HCT116 (cell line): ENCODE results near the gene GPR78. TPM values are rescaled to one million over a fixed set of nuclear protein-coding genes. Genes with fewer than 3 reads are reported as not detected.
A peak's percentile ranks its signal among the peaks of the same experiment; 100 is the strongest.

Experiments
- ATAC-seq: fragments of 200-7000 bp; cut with Tn5 transposase; 2 replicates; pipeline ENCODE4 v1.9.1; 2020; ENCODE audit warnings: mild to moderate bottlenecking, moderate library complexity
- BruUV-seq: library from RNA; stranded (reverse); fragments of 400-500 nt; replicated peaks from 2 replicates; lab custom pipeline; 2021; lab: Mats Ljungman, UMichigan
- CTCF ChIA-PET: fragments of 300-600 bp; sonication (Branson Sonifier 250); formaldehyde crosslinking; loops from one replicate; lab custom pipeline; 2021; ENCODE audit warnings: antibody characterized with exemption; lab: Charles Lee
- POLR2A ChIA-PET: fragments of 300-600, 350-600 bp; sonication (Branson Sonifier 250); formaldehyde crosslinking; loops from one replicate; lab custom pipeline; 2021; ENCODE audit warnings: antibody characterized with exemption; lab: Charles Lee
- RAD21 ChIA-PET, 2 experiments: fragments of 300-600 bp; sonication (Branson Sonifier 250); formaldehyde crosslinking; loops; one replicate each; lab custom pipeline; 2023; ENCODE audit warnings: low total read pairs in 2 of 2; ENCODE audit not compliant: uncharacterized antibody in 2 of 2, unreplicated experiment in 2 of 2, low non-redundant PET in 1 of 2; lab: Charles Lee
- DNase-seq: peaks from one replicate; pipeline ENCODE4 v3.0.0-alpha.2; 2010; ENCODE audit warnings: low read depth, low spot score
- H2AFZ ChIP-seq: fragments of 200-600 bp; shearing (Covaris generic), sonication (generic); 2 replicates; pipeline ENCODE4 v1.6.1; 2017; ENCODE audit warnings: low read depth, mixed run types, mixed read lengths, antibody characterized with exemption, low read length; ENCODE audit not compliant: poor library complexity, severe bottlenecking
- H3K27ac ChIP-seq: 2 replicates; pipeline ENCODE4 v1.5.1; 2012; ENCODE audit warnings: low read depth, low read length
- H3K27me3 ChIP-seq: fragments of 200-600 bp; sonication (generic); 2 replicates; pipeline ENCODE4 v1.6.1; 2016; ENCODE audit warnings: mixed run types, low read length, mixed read lengths; ENCODE audit not compliant: insufficient read depth
- H3K36me3 ChIP-seq, 2 experiments: fragments of 200-500 bp in 1 of 2; fragments of 200-600 bp in 1 of 2; sonication (Bioruptor generic) in 1 of 2; sonication (generic) in 1 of 2; 2 replicates each; pipeline versions ENCODE4 v1.5.1 to v1.6.1; 2014 to 2016; ENCODE audit warnings: low read length in 2 of 2, inconsistent platforms in 1 of 2, mixed read lengths in 1 of 2, mixed run types in 1 of 2; ENCODE audit not compliant: insufficient read depth in 2 of 2, control insufficient read depth in 1 of 2
- H3K4me1 ChIP-seq, 2 experiments: fragments of 200-600 bp in 1 of 2; sonication (generic) in 1 of 2; 2 replicates each; pipeline versions ENCODE4 v1.5.1 to v1.6.1; 2012 to 2017; ENCODE audit warnings: low read length in 2 of 2, inconsistent platforms in 1 of 2, mild to moderate bottlenecking in 1 of 2, mixed read lengths in 1 of 2, mixed run types in 1 of 2, moderate library complexity in 1 of 2; ENCODE audit not compliant: insufficient read depth in 2 of 2, control insufficient read depth in 1 of 2
- H3K4me2 ChIP-seq: fragments of 200-600 bp; sonication (generic); 2 replicates; pipeline ENCODE4 v1.6.1; 2017; ENCODE audit warnings: mixed run types, low read length, mixed read lengths
- H3K4me3 ChIP-seq, 2 experiments: fragments of 200-600 bp in 1 of 2; sonication (generic) in 1 of 2; replicated peaks in 1 of 2; 2 replicates each; pipeline ENCODE4 v1.5.1; 2011 to 2016; ENCODE audit warnings: low read length in 2 of 2, control low read depth in 1 of 2, low read depth in 1 of 2, mild to moderate bottlenecking in 1 of 2, mixed read lengths in 1 of 2, mixed run types in 1 of 2
- H3K79me2 ChIP-seq: fragments of 200-600 bp; sonication (generic); 2 replicates; pipeline ENCODE4 v1.6.1; 2017; ENCODE audit warnings: mild to moderate bottlenecking, mixed run types, low read length, moderate library complexity, mixed read lengths; ENCODE audit not compliant: insufficient read depth
- H3K9ac ChIP-seq: fragments of 200-600 bp; sonication (generic); 2 replicates; pipeline ENCODE4 v1.6.1; 2016; ENCODE audit warnings: low read length, mixed read lengths
- H3K9me2 ChIP-seq: fragments of 200-600 bp; sonication (generic), shearing (Covaris generic); 2 replicates; pipeline ENCODE4 v1.6.1; 2017; ENCODE audit warnings: mixed run types, mild to moderate bottlenecking, moderate library complexity; ENCODE audit not compliant: insufficient read depth
- H3K9me3 ChIP-seq, 2 experiments: fragments of 200-500 bp in 1 of 2; fragments of 200-600 bp in 1 of 2; sonication (Bioruptor generic) in 1 of 2; sonication (generic) in 1 of 2; 2 replicates each; pipeline ENCODE4 v1.6.1; 2014 to 2017; ENCODE audit warnings: low read length in 2 of 2, mixed read lengths in 2 of 2, inconsistent platforms in 1 of 2, low read depth in 1 of 2, mild to moderate bottlenecking in 1 of 2, mixed run types in 1 of 2, moderate library complexity in 1 of 2; ENCODE audit not compliant: control insufficient read depth in 1 of 2, insufficient read depth in 1 of 2
- H4K20me1 ChIP-seq: fragments of 200-600 bp; sonication (generic), shearing (Covaris generic); 2 replicates; pipeline ENCODE4 v1.6.1; 2017; ENCODE audit warnings: mixed run types, mild to moderate bottlenecking, moderate library complexity; ENCODE audit not compliant: insufficient read depth
- ATF3 ChIP-seq: IDR thresholded peaks from 2 replicates; pipeline ENCODE4 v1.6.1; 2012
- CTCF ChIP-seq, 3 experiments: fragments of 200-600 bp in 1 of 3; sonication (generic) in 1 of 3; IDR thresholded peaks in 2 of 3; conservative IDR thresholded peaks in 1 of 3; 2 replicates each; pipeline ENCODE4 v1.5.1; 2012 to 2017; ENCODE audit warnings: low read depth in 2 of 3, low read length in 2 of 3, antibody characterized with exemption in 1 of 3, borderline replicate concordance in 1 of 3, control low read depth in 1 of 3, mild to moderate bottlenecking in 1 of 3, mixed read lengths in 1 of 3, mixed run types in 1 of 3, moderate library complexity in 1 of 3; ENCODE audit not compliant: insufficient read depth in 1 of 3
- POLR2A ChIP-seq: IDR thresholded peaks from 2 replicates; pipeline ENCODE4 v1.7.0; 2011; ENCODE audit warnings: borderline replicate concordance; ENCODE audit not compliant: insufficient read depth, insufficient read length; ENCODE audit errors: extremely low read depth
- RAD21 ChIP-seq: IDR thresholded peaks from 2 replicates; pipeline ENCODE4 v1.6.1; 2012; ENCODE audit warnings: low read depth, mild to moderate bottlenecking
- intact Hi-C: fragments of 100-400 bp; cut with micrococcal nuclease; formaldehyde crosslinking; loops from 2 replicates; pipeline ENCODE4 v1.10.0; 2022
- total RNA-seq: library from RNA; stranded (reverse); gene quantifications from one replicate; pipeline ENCODE4 v1.2.1, GENCODE V29; 2021; ENCODE audit not compliant: unreplicated experiment

Gene GPR78
- total RNA-seq, 1 experiment from 2014 or later = not detected

- Histone ChIP-seq H3K27me3 (0 out of 2 replicates have a peak, but pooled peaks cover 5% of the 10 kb centered on the region), H3K4me2 (no peak overlapping the region), H3K36me3 (no peaks in the 10 kb centered on the region), H3K4me1 (peaks cover 0 to 3% of the 10 kb centered on the region in 2 experiments; a peak in 1 of 4 replicates), H4K20me1 (no peaks in the 10 kb centered on the region), H3K9ac (no peak overlapping the region), H3K4me3 (no peak overlapping the region), H2AFZ (no peak overlapping the region), H3K9me3 (no peaks in the 10 kb centered on the region), H3K9me2 (no peaks in the 10 kb centered on the region), H3K79me2 (no peaks in the 10 kb centered on the region), H3K27ac (no peak overlapping the region)
- no TSS peak for BruUV-seq
- ChIA-PET RAD21 (no interaction called here), POLR2A (no interaction called here), CTCF (no interaction called here)
- TF ChIP-seq POLR2A = no peak
- no peak for DNase-seq
- no peak for ATAC-seq
- intact Hi-C loops = loop anchor here (1.0 to 10.0 kb wide), 2 partner anchors 125 to 349 kb away; no protein-coding TSS in a partner anchor
Measured at GRCh38 chr4:8593264-8594096, 13.3 kb downstream of the GPR78 start.

GRCh38 chr4:8594097-8595038, 14.2 kb downstream of the GPR78 start:
- ChIA-PET CTCF (interaction anchor here (0.8 to 0.9 kb wide), 2 partner anchors 126 to 352 kb away, joined by 3 to 5 read pairs; no protein-coding TSS in a partner anchor), RAD21 (no interaction called here), POLR2A (no interaction called here)
- intact Hi-C loops = loop anchor here (1.0 to 10.0 kb wide), 3 partner anchors 126 to 350 kb away; no protein-coding TSS in a partner anchor
- peaks cover 3 to 10% of the 10 kb centered on the region in 2 experiments; a peak in 3 of 4 replicates for H3K4me1 ChIP-seq
- peak; percentile 92 for TF ChIP-seq RAD21
- no peak for TF ChIP-seq ATF3
- peak; percentile 67 to 82 (median 78) for TF ChIP-seq CTCF (IDR thresholded peaks at IDR 0.05 in 2 of 3, conservative IDR thresholded peaks at IDR 0.05 in 1 of 3; ENCODE audit: borderline replicate concordance in 1 of 3, insufficient read depth in 1 of 3, low read depth in 2 of 3, low read length in 2 of 3)
- ATAC-seq (peak; percentile 83), DNase-seq (peak; percentile 64)
- no peak overlapping the region for H3K4me3 ChIP-seq
- BruUV-seq = no TSS peak
- H3K36me3 ChIP-seq = no peaks in the 10 kb centered on the region
- no peaks in the 10 kb centered on the region for H3K79me2 ChIP-seq
- H3K9ac ChIP-seq = no peak overlapping the region
- H3K4me2 ChIP-seq = no peak overlapping the region
- no peak overlapping the region for H2AFZ ChIP-seq
- no peak overlapping the region for H3K27ac ChIP-seq
- H3K9me2 ChIP-seq = no peaks in the 10 kb centered on the region
- H3K9me3 ChIP-seq = no peaks in the 10 kb centered on the region
- H3K27me3 ChIP-seq = 0 out of 2 replicates have a peak, but pooled peaks cover 5% of the 10 kb centered on the region
- no peaks in the 10 kb centered on the region for H4K20me1 ChIP-seq
